Measurements from ENCODE around the gene ART5. TPM values are rescaled to one million over a fixed set of nuclear protein-coding genes. Genes with fewer than 3 reads are reported as not detected.

Gene ART5
- polyA plus RNA-seq, 3 donors, result not detected

Small RNA genes lying within 50 kb of the gene (small RNA-seq; reads per million reads assigned to genes)
- gene RF00019 (ENCODE audit: insufficient read length, low read depth), result not detected

Other genes starting within 250 kb of the ART5 start
- gene ART1, start 3.1 kb upstream of the ART5 start, polyA plus RNA-seq, result not detected
- under 1 TPM in 1 of 3 donors, not detected in 2; 0.73 TPM for gene CHRNA10, start 29.4 kb upstream of the ART5 start, polyA plus RNA-seq
- 10 to 100 TPM; 19.6 to 76.2 (median 28.5) TPM for gene NUP98, start 155.6 kb upstream of the ART5 start, polyA plus RNA-seq
- gene PGAP2, start 166.6 kb upstream of the ART5 start, polyA plus RNA-seq, result 10 to 100 TPM in 1 of 3 donors, 1 to 10 TPM in 2; 5.8 to 17.9 (median 6.8) TPM
- 100 to 1,000 TPM; 315 to 505 (median 458) TPM for gene RHOG, start 199.0 kb upstream of the ART5 start, polyA plus RNA-seq
- 10 to 100 TPM; 14.0 to 68.6 (median 21.0) TPM for gene STIM1, start 213.7 kb upstream of the ART5 start, polyA plus RNA-seq